HFFc6 (cell line): ENCODE data around the gene CASP1. TPM values are rescaled to one million over a fixed set of nuclear protein-coding genes. Genes with fewer than 3 reads are reported as not detected.
"Not testable (repeated sequence)": the region's sequence is repeated elsewhere in the genome, so short reads cannot be mapped to it uniquely, and the experiment has no call there.

ENCODE experiments used
- DNase-seq: peaks from one replicate; pipeline ENCODE4 v3.0.0-alpha.2; 2018
- H3K27ac Mint-ChIP-seq: 2 replicates; pipeline ENCODE4 v1.8.0; 2020; ENCODE audit warnings: mild to moderate bottlenecking, mixed read lengths
- H3K27me3 Mint-ChIP-seq: 2 replicates; pipeline ENCODE4 v1.8.0; 2021; ENCODE audit warnings: mild to moderate bottlenecking, moderate library complexity, mixed read lengths; ENCODE audit not compliant: insufficient read depth
- H3K36me3 Mint-ChIP-seq: 2 replicates; pipeline ENCODE4 v1.8.0; 2021; ENCODE audit warnings: low read depth, mixed read lengths
- H3K4me1 Mint-ChIP-seq: 2 replicates; pipeline ENCODE4 v1.8.0; 2020; ENCODE audit warnings: low read depth, mixed read lengths
- H3K4me3 Mint-ChIP-seq: 2 replicates; pipeline ENCODE4 v1.8.0; 2020; ENCODE audit warnings: mild to moderate bottlenecking, moderate library complexity, mixed read lengths
- H3K9me3 Mint-ChIP-seq: 2 replicates; pipeline ENCODE4 v1.8.0; 2020; ENCODE audit warnings: mild to moderate bottlenecking, mixed read lengths
- CTCF ChIP-seq: fragments of 200-600 bp; sonication (generic); IDR thresholded peaks from 2 replicates; pipeline ENCODE4 v1.5.0; 2021; ENCODE audit warnings: antibody characterized with exemption, mild to moderate bottlenecking
- total RNA-seq, 6 experiments: library from RNA; stranded (reverse); fragmentation: NEBNext Ultra II Directional; extraction: Animal tissue kit (Norgen Biotek cat#: 25700); gene quantifications; 2 replicates in 1 of 6; 3 replicates in 5 of 6; pipeline ENCODE4 v1.2.3, GENCODE V29; 2021

CASP1 gene
- total RNA-seq, 6 experiments from 2014 or later: 13.1 to 23.6 (median 21.1) TPM

DNA sequence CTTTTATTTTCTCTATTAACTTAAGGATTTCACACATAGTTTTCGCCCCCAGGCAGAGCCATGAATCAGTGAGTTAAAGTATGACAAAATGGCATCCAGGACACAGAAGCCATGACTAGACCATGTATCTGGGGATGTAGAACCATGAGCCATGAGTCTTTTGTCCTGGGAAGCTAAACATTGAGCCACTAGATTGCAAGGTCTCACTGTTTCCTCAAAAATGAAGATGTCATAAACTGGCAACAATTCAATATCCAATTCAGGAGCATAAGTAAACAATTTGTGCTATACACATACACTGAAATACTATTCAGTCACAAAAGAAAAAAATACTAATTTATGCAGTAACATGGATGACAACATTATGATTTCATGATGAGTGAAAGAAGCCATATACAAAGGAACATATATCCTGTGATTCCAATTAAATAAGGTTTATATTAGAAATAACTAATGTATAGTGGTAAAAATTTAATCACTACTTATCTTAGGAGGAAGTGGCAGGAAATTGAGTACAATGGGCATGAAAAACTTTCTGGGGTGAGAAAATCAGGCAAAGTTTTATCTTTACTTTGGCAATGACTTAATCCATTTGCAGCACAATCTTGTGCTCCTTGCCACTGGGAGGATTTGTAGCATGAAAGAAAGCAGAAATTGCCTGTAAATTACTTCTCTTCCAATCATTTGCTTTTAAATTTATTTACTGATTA is 38.7 kb upstream of the CASP1 start:
- Mint-ChIP-seq H3K4me3 (no peak overlapping the region), H3K9me3 (no peaks in the 10 kb centered on the region), H3K27me3 (peaks cover 2% of the 10 kb centered on the region; the same call in 1 of the 2 replicates)

DNA sequence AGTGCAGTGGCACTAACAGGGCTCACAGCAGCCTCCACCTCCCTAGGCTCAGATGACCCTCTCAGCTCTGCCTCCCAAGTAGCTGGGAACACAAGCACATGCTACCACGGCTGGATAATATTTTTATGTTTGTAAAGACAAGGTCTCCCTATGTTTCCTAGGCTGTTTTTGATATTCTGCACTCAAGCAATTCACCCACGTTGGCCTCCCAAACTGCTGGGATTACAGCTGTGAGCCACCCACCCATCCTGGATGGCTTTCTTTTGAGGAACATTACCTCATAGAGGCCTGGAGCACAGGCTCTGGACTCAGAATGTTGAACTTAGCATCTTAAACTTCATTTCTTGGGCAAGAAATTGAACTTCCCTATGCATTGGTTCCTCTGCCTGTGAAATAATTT is 37.1 kb upstream of the CASP1 start:
- not testable (repeated sequence) for H3K27ac Mint-ChIP-seq, H3K4me3 Mint-ChIP-seq, DNase-seq, H3K4me1 Mint-ChIP-seq, H3K27me3 Mint-ChIP-seq, H3K9me3 Mint-ChIP-seq, H3K36me3 Mint-ChIP-seq

More for the DNA sequence above, 38.7 kb upstream of the CASP1 start:
- no peaks in the 10 kb centered on the region for H3K36me3 Mint-ChIP-seq
- H3K4me1 Mint-ChIP-seq: no peaks in the 10 kb centered on the region
- TF ChIP-seq CTCF: no peak
- DNase-seq: no peak
- no peak overlapping the region for H3K27ac Mint-ChIP-seq

- H3K27ac Mint-ChIP-seq: no peak overlapping the region
- no peak overlapping the region for H3K4me3 Mint-ChIP-seq
- H3K9me3 Mint-ChIP-seq: no peaks in the 10 kb centered on the region
- no peak for TF ChIP-seq CTCF
- H3K27me3 Mint-ChIP-seq: peaks cover 4% of the 10 kb centered on the region
- no peaks in the 10 kb centered on the region for H3K4me1 Mint-ChIP-seq
- DNase-seq: no peak
- H3K36me3 Mint-ChIP-seq: no peaks in the 10 kb centered on the region
These were observed 36.3 kb upstream of the CASP1 start for GRCh38 chr11:105071089-105071732.

- H3K27ac Mint-ChIP-seq: no peak overlapping the region
- TF ChIP-seq CTCF: no peak
- peaks cover 4% of the 10 kb centered on the region for H3K27me3 Mint-ChIP-seq
- H3K4me3 Mint-ChIP-seq: no peak overlapping the region
- H3K4me1 Mint-ChIP-seq: no peaks in the 10 kb centered on the region
- no peak for DNase-seq
- H3K9me3 Mint-ChIP-seq: no peaks in the 10 kb centered on the region
- no peaks in the 10 kb centered on the region for H3K36me3 Mint-ChIP-seq
These were observed 35.4 kb upstream of the CASP1 start for GRCh38 chr11:105070306-105070705.

DNA sequence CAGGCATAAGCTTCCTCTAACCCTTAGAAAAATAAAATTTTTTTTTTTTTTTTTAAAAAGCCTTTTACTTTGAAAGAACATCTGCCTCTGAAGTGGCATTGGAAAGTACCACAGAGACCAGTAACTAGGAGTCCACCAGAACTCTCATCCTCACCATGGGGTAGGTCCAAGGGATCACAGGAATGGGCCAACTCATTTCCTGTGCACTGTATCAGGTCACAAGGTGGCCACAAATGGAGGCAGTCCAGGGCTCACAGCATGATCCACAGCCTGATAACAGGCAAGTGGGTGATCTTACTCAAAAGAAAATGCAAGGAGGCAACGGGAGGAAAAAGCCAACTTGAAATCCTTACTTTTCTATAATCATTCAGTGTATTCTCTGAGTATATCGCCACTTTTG is 34.8 kb upstream of the CASP1 start:
- H3K27me3 Mint-ChIP-seq, H3K9me3 Mint-ChIP-seq, H3K36me3 Mint-ChIP-seq, H3K27ac Mint-ChIP-seq, DNase-seq, H3K4me3 Mint-ChIP-seq, H3K4me1 Mint-ChIP-seq: not testable (repeated sequence)

- H3K4me3 Mint-ChIP-seq: peak overlapping the region; percentile 40; the same call in 1 of the 2 replicates
- DNase-seq, H3K36me3 Mint-ChIP-seq, H3K4me1 Mint-ChIP-seq, H3K9me3 Mint-ChIP-seq, H3K27me3 Mint-ChIP-seq, H3K27ac Mint-ChIP-seq: not testable (repeated sequence)
These were observed 28.4 kb upstream of the CASP1 start for GRCh38 chr11:105063245-105063941.

DNA sequence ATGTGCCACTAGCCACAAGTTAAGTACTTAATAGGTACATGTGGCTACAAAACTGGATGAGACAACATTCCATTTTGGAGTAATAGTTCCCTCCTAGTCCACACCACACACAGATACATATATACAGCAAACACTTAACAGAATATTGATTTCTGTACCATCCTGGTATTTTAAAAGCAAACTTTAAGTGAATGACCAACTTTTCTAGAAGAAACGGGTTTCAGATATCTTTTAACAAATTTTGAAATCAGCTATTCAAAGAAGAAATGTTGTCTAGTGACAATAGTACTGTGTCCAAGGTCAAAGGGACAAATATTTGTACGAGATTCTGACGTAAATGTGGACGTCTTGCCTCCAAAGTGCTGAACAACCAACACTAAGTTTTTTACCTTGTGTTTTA is 22.5 kb upstream of the CASP1 start:
- no peak overlapping the region for H3K4me3 Mint-ChIP-seq
- H3K27me3 Mint-ChIP-seq: peaks cover 2% of the 10 kb centered on the region
- no peak overlapping the region for H3K27ac Mint-ChIP-seq
- H3K36me3 Mint-ChIP-seq: 0 out of 2 replicates have a peak, but pooled peaks cover under 1% of the 10 kb centered on the region
- H3K4me1 Mint-ChIP-seq: no peaks in the 10 kb centered on the region
- no peak for DNase-seq
- H3K9me3 Mint-ChIP-seq: no peaks in the 10 kb centered on the region
- TF ChIP-seq CTCF: no peak
